T47D (cell line): Measurements from ENCODE around the gene TMEM69.
"Not testable (repeated sequence)": the region's sequence is repeated elsewhere in the genome, so short reads cannot be mapped to it uniquely, and the experiment has no call there.

Experiments
- DNase-seq, 2 experiments: peaks; one replicate each; pipeline versions ENCODE4 v3.0.0 to v3.0.0-alpha.2; 2011 to 2012; ENCODE audit warnings: low read depth in 1 of 2, low spot score in 1 of 2
- JUND ChIP-seq: IDR thresholded peaks from 2 replicates; pipeline ENCODE4 v1.6.1; 2012; ENCODE audit warnings: low read depth
- in situ Hi-C: cut with HindIII; loops from 2 replicates; pipeline ENCODE4 v1.10.0; 2016; ENCODE audit warnings: low sequenced_read_pairs, low pct_unique_long_range_greater_than_20kb

The TMEM69 gene

DNA sequence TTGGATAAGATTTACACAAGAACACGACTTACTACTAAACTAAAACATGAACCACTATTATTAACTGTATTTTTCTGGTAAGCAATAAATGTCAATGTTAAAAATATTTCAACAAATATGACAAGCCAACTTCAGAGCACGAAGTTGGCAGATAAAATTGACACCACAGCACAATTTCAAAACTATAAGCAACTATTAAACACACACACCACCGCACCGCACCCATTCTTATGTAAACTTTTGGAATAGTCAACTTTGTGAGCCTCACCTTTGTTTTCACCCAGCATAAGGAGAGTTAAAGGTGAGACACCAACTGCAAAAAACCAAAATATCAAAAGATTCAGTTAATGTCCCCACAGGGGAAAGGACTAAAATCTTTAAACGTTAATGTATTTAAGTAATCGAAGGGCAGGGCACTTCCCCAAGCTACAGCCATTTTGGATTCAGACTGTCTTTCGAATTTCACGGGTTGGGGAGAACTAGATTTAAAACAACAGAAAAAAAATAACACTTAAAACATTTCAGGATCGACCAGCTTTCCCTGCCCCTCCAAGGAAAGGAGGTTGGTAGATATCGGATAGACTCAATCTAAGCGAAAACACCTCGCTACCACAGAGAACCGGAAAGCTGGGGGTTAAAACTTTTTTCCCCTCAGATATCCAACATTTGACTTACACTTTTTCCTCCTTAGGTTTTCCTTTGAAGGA, 2.5 kb upstream of the TMEM69 start:
- DNase-seq: peak in 1 of 2 experiments; percentile 12
- in situ Hi-C loops: no loop called here
- TF ChIP-seq JUND: no peak

DNA sequence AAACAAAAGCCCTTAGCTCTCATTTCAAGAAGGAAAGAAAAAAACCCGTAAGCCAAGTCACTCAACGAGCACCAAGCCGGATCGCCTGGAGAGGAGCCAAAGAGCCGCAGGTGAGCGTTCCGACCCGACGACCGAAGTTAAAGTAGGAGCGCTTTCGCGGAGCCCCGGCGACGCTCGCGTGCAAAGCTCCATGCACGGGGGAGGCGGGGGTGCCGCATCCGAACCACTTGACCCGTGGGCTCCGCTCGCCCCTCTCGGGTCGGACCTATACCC, 2.0 kb upstream of the TMEM69 start:
- peak in 1 of 2 experiments; percentile 71 for DNase-seq
- in situ Hi-C loops: no loop called here
- no peak for TF ChIP-seq JUND

DNA sequence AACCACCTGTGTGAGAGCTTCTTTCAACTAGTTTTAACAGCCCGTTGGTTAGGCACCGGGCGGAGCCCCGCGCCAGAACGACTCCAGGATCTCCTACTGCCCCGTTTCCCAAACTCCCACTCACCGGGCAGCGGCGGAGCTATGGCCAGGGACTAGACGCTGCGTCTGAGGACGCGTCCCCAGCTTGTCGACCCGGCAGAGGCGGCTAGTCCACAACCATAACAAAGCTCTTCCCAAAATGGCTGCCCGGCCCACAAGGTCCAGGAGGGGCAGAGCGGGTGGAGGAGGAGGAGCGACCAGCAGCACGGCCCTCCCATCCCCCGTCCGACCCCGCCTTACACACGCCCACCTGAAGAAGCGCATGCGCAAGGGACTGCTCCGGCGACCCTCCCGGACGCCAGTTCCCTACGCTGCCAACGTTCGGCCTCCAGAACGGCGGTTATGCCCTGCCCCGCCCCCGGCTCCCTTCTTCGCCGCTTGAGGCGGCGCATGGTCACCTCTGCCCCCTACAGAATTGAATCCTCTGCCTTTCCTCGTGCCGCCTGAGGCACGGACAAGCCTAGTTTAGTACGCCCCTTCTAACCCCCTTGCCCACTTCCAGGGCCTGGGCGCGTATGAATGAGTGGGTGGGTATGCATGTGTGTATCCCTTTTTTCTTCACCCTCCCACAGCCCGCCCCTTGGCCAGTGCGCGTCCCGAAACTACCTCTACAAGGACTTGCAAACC, 1.5 kb upstream of the TMEM69 start, which contains the start of gene GPBP1L1:
GPBP1L1 (minus strand) TSS at position 246 of the 726 bp plus-strand sequence. CDS start 27,446 bp downstream, outside the sequence.
- TF ChIP-seq JUND: no peak
- in situ Hi-C loops: no loop called here
- DNase-seq: peak; percentile 85 to 94

- in situ Hi-C loops: no loop called here
- TF ChIP-seq JUND: no peak
- peak; percentile 82 to 98 for DNase-seq
Measured at GRCh38 chr1:45687014-45687753, 797 bp upstream of the TMEM69 start.

DNA sequence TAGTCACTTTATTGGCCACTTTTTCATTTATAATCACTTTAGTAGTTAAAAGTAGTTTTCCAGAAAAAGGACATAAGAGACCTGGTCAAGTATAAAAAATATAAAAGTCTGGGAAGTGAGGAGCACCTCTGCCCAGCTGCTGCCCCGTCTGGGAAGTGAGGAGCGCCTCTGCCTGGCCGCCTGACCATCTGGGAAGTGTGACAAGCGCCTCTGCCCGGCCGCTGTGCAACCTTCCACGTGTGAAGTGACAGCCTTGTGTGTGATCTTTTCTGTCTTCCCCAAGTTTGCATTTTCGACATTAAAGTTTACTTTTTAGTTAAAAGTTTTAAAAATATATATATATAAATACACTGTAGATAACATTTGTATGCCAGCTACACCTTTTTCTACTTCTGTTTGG, 5.8 kb downstream of the TMEM69 start:
- in situ Hi-C loops, DNase-seq: not testable (repeated sequence)

DNA sequence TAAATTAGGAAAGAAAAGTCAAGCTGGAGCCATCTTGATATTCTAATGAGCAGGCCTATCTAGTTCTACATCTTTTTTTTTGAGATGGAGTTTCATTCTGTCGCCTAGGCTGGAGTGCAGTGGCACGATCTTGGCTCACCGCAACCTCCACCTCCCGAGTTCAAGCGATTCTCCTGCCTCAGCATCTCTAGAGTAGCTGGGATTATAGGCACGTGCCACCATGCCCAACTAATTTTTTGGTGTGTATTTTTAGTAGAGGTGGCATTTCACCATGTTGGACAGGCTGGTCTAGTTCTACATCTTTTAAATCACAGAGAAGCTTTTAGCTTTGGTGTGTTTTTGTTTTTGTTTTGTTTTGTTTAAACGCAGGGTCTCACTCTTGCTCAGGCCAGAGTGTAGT, 6.8 kb downstream of the TMEM69 start:
- DNase-seq: no peak
- in situ Hi-C loops: no loop called here
- no peak for TF ChIP-seq JUND

- TF ChIP-seq JUND: no peak
- no peak for DNase-seq
- in situ Hi-C loops: no loop called here
Measured at GRCh38 chr1:45704637-45705036, 16.7 kb downstream of the TMEM69 start.

DNA sequence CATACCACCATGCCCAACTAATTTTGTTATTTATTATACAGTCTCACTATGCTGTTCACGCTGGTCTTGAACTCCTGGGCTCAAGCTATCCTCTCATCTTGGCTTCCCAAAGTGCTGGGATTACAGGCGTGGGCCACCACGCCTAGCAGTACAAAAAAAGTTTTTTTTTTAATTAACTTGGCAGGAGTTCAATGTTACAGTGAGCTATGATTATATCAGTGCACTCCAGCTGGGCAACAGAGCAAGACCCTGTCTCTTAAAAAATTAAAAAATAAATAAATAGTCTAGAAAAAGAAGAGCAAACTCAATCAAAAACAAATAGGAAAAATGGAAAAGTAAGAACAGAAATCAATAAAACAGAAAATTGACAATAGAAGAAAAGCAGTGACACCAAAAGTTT, 25.7 kb downstream of the TMEM69 start:
- TF ChIP-seq JUND: no peak
- in situ Hi-C loops: no loop called here
- no peak for DNase-seq

DNA sequence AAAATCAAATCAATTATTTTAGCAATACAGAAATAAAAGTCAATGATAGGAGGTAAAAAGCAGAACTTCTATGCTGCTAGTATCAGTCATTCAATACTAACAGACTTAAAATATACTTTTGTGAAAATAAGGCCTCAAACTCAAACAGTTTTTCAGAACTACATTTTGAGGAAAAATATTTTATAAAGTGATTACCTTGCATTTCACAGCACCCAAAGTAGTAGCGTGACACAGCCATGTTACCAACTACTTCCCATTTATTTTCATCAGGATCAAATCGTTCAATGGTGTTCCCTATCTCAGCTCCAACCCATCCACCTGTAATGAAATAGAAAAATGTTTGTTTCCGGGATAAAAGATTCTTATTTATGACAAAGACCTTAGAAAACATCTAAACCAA, 28.7 kb downstream of the TMEM69 start:
- in situ Hi-C loops: no loop called here
- no peak for TF ChIP-seq JUND
- no peak for DNase-seq

- DNase-seq, in situ Hi-C loops: not testable (repeated sequence)
Measured at GRCh38 chr1:45717386-45717785, 29.4 kb downstream of the TMEM69 start.

DNA sequence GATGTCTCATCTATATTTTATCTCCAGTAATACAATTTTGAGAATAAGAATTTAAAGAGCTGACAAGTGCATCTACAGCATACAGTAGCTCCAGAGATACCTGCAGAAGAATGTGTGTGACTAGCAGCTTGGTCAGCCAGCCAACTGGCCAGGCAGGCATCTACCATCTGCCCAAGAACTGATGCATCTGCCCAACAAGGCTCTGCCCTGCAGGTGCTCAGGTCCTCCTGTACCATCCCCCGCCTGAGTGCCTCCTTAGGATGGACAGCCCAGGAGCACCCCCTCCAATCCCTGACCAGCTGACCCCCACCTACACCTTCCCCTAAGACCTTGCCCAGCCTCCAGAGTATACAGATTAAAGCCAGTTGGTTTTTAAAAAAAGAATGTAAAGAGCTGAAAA, 30.3 kb downstream of the TMEM69 start:
- in situ Hi-C loops: no loop called here
- no peak for DNase-seq
- TF ChIP-seq JUND: no peak

GRCh38 chr1:45721207-45721606, 33.2 kb downstream of the TMEM69 start:
- in situ Hi-C loops: no loop called here
- no peak for TF ChIP-seq JUND
- no peak for DNase-seq

- TF ChIP-seq JUND: no peak
Measured at GRCh38 chr1:45722809-45723208, 34.8 kb downstream of the TMEM69 start.

More at GRCh38 chr1:45722809-45723208, 34.8 kb downstream of the TMEM69 start:
- DNase-seq: no peak
- in situ Hi-C loops: no loop called here
